HCT116 (cell line): ENCODE measurements around the gene HIPK2. TPM values are rescaled to one million over a fixed set of nuclear protein-coding genes. Genes with fewer than 3 reads are reported as not detected.

Experiments
- ATAC-seq: fragments of 200-7000 bp; cut with Tn5 transposase; 2 replicates; pipeline ENCODE4 v1.9.1; 2020; ENCODE audit warnings: mild to moderate bottlenecking, moderate library complexity
- BruUV-seq: library from RNA; stranded (reverse); fragments of 400-500 nt; replicated peaks from 2 replicates; lab custom pipeline; 2021; lab: Mats Ljungman, UMichigan
- CTCF ChIA-PET: fragments of 300-600 bp; sonication (Branson Sonifier 250); formaldehyde crosslinking; loops from one replicate; lab custom pipeline; 2021; ENCODE audit warnings: antibody characterized with exemption; lab: Charles Lee
- POLR2A ChIA-PET: fragments of 300-600, 350-600 bp; sonication (Branson Sonifier 250); formaldehyde crosslinking; loops from one replicate; lab custom pipeline; 2021; ENCODE audit warnings: antibody characterized with exemption; lab: Charles Lee
- RAD21 ChIA-PET, 2 experiments: fragments of 300-600 bp; sonication (Branson Sonifier 250); formaldehyde crosslinking; loops; one replicate each; lab custom pipeline; 2023; ENCODE audit warnings: low total read pairs in 2 of 2; ENCODE audit not compliant: uncharacterized antibody in 2 of 2, unreplicated experiment in 2 of 2, low non-redundant PET in 1 of 2; lab: Charles Lee
- DNase-seq: peaks from one replicate; pipeline ENCODE4 v3.0.0-alpha.2; 2010; ENCODE audit warnings: low read depth, low spot score
- H2AFZ ChIP-seq: fragments of 200-600 bp; shearing (Covaris generic), sonication (generic); 2 replicates; pipeline ENCODE4 v1.6.1; 2017; ENCODE audit warnings: low read depth, mixed run types, mixed read lengths, antibody characterized with exemption, low read length; ENCODE audit not compliant: poor library complexity, severe bottlenecking
- H3K27ac ChIP-seq: 2 replicates; pipeline ENCODE4 v1.5.1; 2012; ENCODE audit warnings: low read depth, low read length
- H3K27me3 ChIP-seq: fragments of 200-600 bp; sonication (generic); 2 replicates; pipeline ENCODE4 v1.6.1; 2016; ENCODE audit warnings: mixed run types, low read length, mixed read lengths; ENCODE audit not compliant: insufficient read depth
- H3K36me3 ChIP-seq, 2 experiments: fragments of 200-500 bp in 1 of 2; fragments of 200-600 bp in 1 of 2; sonication (Bioruptor generic) in 1 of 2; sonication (generic) in 1 of 2; 2 replicates each; pipeline versions ENCODE4 v1.5.1 to v1.6.1; 2014 to 2016; ENCODE audit warnings: low read length in 2 of 2, inconsistent platforms in 1 of 2, mixed read lengths in 1 of 2, mixed run types in 1 of 2; ENCODE audit not compliant: insufficient read depth in 2 of 2, control insufficient read depth in 1 of 2
- H3K4me1 ChIP-seq, 2 experiments: fragments of 200-600 bp in 1 of 2; sonication (generic) in 1 of 2; 2 replicates each; pipeline versions ENCODE4 v1.5.1 to v1.6.1; 2012 to 2017; ENCODE audit warnings: low read length in 2 of 2, inconsistent platforms in 1 of 2, mild to moderate bottlenecking in 1 of 2, mixed read lengths in 1 of 2, mixed run types in 1 of 2, moderate library complexity in 1 of 2; ENCODE audit not compliant: insufficient read depth in 2 of 2, control insufficient read depth in 1 of 2
- H3K4me2 ChIP-seq: fragments of 200-600 bp; sonication (generic); 2 replicates; pipeline ENCODE4 v1.6.1; 2017; ENCODE audit warnings: mixed run types, low read length, mixed read lengths
- H3K4me3 ChIP-seq, 2 experiments: fragments of 200-600 bp in 1 of 2; sonication (generic) in 1 of 2; replicated peaks in 1 of 2; 2 replicates each; pipeline ENCODE4 v1.5.1; 2011 to 2016; ENCODE audit warnings: low read length in 2 of 2, control low read depth in 1 of 2, low read depth in 1 of 2, mild to moderate bottlenecking in 1 of 2, mixed read lengths in 1 of 2, mixed run types in 1 of 2
- H3K79me2 ChIP-seq: fragments of 200-600 bp; sonication (generic); 2 replicates; pipeline ENCODE4 v1.6.1; 2017; ENCODE audit warnings: mild to moderate bottlenecking, mixed run types, low read length, moderate library complexity, mixed read lengths; ENCODE audit not compliant: insufficient read depth
- H3K9ac ChIP-seq: fragments of 200-600 bp; sonication (generic); 2 replicates; pipeline ENCODE4 v1.6.1; 2016; ENCODE audit warnings: low read length, mixed read lengths
- H3K9me2 ChIP-seq: fragments of 200-600 bp; sonication (generic), shearing (Covaris generic); 2 replicates; pipeline ENCODE4 v1.6.1; 2017; ENCODE audit warnings: mixed run types, mild to moderate bottlenecking, moderate library complexity; ENCODE audit not compliant: insufficient read depth
- H3K9me3 ChIP-seq, 2 experiments: fragments of 200-500 bp in 1 of 2; fragments of 200-600 bp in 1 of 2; sonication (Bioruptor generic) in 1 of 2; sonication (generic) in 1 of 2; 2 replicates each; pipeline ENCODE4 v1.6.1; 2014 to 2017; ENCODE audit warnings: low read length in 2 of 2, mixed read lengths in 2 of 2, inconsistent platforms in 1 of 2, low read depth in 1 of 2, mild to moderate bottlenecking in 1 of 2, mixed run types in 1 of 2, moderate library complexity in 1 of 2; ENCODE audit not compliant: control insufficient read depth in 1 of 2, insufficient read depth in 1 of 2
- H4K20me1 ChIP-seq: fragments of 200-600 bp; sonication (generic), shearing (Covaris generic); 2 replicates; pipeline ENCODE4 v1.6.1; 2017; ENCODE audit warnings: mixed run types, mild to moderate bottlenecking, moderate library complexity; ENCODE audit not compliant: insufficient read depth
- ELF1 ChIP-seq: IDR thresholded peaks from 2 replicates; pipeline ENCODE4 v1.6.1; 2012; ENCODE audit warnings: low read depth, borderline replicate concordance
- EZH2 ChIP-seq: fragments of 200-600 bp; sonication (generic); IDR thresholded peaks from 2 replicates; pipeline ENCODE4 v1.6.1; 2017; ENCODE audit warnings: antibody characterized with exemption, mixed run types
- EZH2phosphoT487 ChIP-seq: fragments of 200-600 bp; IDR thresholded peaks from 2 replicates; pipeline ENCODE4 v1.6.1; 2018; ENCODE audit warnings: antibody characterized with exemption, borderline replicate concordance
- JUND ChIP-seq: IDR thresholded peaks from 2 replicates; pipeline ENCODE4 v1.6.1; 2012
- MAX ChIP-seq: IDR thresholded peaks from 2 replicates; pipeline ENCODE4 v1.6.1; 2012
- POLR2A ChIP-seq: IDR thresholded peaks from 2 replicates; pipeline ENCODE4 v1.7.0; 2011; ENCODE audit warnings: borderline replicate concordance; ENCODE audit not compliant: insufficient read depth, insufficient read length; ENCODE audit errors: extremely low read depth
- POLR2AphosphoS5 ChIP-seq: IDR thresholded peaks from 2 replicates; pipeline ENCODE4 v1.6.1; 2011; ENCODE audit warnings: mild to moderate bottlenecking, low read depth, low read length, moderate library complexity
- TCF7L2 ChIP-seq: IDR thresholded peaks from 2 replicates; pipeline ENCODE4 v1.7.0; 2011; ENCODE audit warnings: borderline replicate concordance, inconsistent platforms; ENCODE audit not compliant: insufficient read depth, insufficient read length; ENCODE audit errors: extremely low read depth
- YY1 ChIP-seq: IDR thresholded peaks from 2 replicates; pipeline ENCODE4 v1.6.1; 2011; ENCODE audit warnings: low read length, low read depth, moderate library complexity, mild to moderate bottlenecking; ENCODE audit not compliant: insufficient replicate concordance; ENCODE audit errors: extremely low read depth
- ZBTB33 ChIP-seq: IDR thresholded peaks from 2 replicates; pipeline ENCODE4 v1.6.1; 2011; ENCODE audit warnings: mild to moderate bottlenecking, low read length, moderate library complexity; ENCODE audit not compliant: insufficient replicate concordance; ENCODE audit errors: extremely low read depth
- ZNF274 ChIP-seq: fragments of 200-500 bp; sonication (Bioruptor generic); IDR thresholded peaks from 2 replicates; pipeline ENCODE4 v1.6.1; 2014; ENCODE audit warnings: mild to moderate bottlenecking, low read depth, low read length, inconsistent platforms
- intact Hi-C: fragments of 100-400 bp; cut with micrococcal nuclease; formaldehyde crosslinking; loops from 2 replicates; pipeline ENCODE4 v1.10.0; 2022
- total RNA-seq: library from RNA; stranded (reverse); gene quantifications from one replicate; pipeline ENCODE4 v1.2.1, GENCODE V29; 2021; ENCODE audit not compliant: unreplicated experiment
- TF ChIP-seq, protein P1 (sequence below), 3 experiments: fragments of 200-600 bp in 1 of 3; sonication (generic) in 1 of 3; IDR thresholded peaks in 2 of 3; conservative IDR thresholded peaks in 1 of 3; 2 replicates each; pipeline ENCODE4 v1.5.1; 2012 to 2017; ENCODE audit warnings: low read depth in 2 of 3, low read length in 2 of 3, antibody characterized with exemption in 1 of 3, borderline replicate concordance in 1 of 3, control low read depth in 1 of 3, mild to moderate bottlenecking in 1 of 3, mixed read lengths in 1 of 3, mixed run types in 1 of 3, moderate library complexity in 1 of 3; ENCODE audit not compliant: insufficient read depth in 1 of 3
- TF ChIP-seq, protein P2 (sequence below): IDR thresholded peaks from 2 replicates; pipeline ENCODE4 v1.6.1; 2012; ENCODE audit warnings: low read depth

The HIPK2 gene
- total RNA-seq, 1 experiment from 2014 or later = 49.5 TPM

- POLR2A ChIA-PET = no interaction called here
These were observed 193.8 kb downstream of the HIPK2 start for GRCh38 chr7:139583826-139584553.

More at GRCh38 chr7:139583826-139584553, 193.8 kb downstream of the HIPK2 start:
- Histone ChIP-seq H3K9me3 (no peaks in the 10 kb centered on the region), H3K4me2 (no peak overlapping the region), H3K4me3 (no peak overlapping the region), H3K4me1 (no peaks in the 10 kb centered on the region), H4K20me1 (no peaks in the 10 kb centered on the region), H3K79me2 (no peaks in the 10 kb centered on the region), H3K27ac (no peak overlapping the region), H2AFZ (no peak overlapping the region), H3K27me3 (no peaks in the 10 kb centered on the region), H3K36me3 (peaks cover 8 to 13% of the 10 kb centered on the region in 2 experiments; a peak in 3 of 4 replicates), H3K9ac (no peak overlapping the region), H3K9me2 (no peaks in the 10 kb centered on the region)
- no peak for ATAC-seq
- intact Hi-C loops = no loop called here
- TF ChIP-seq ELF1 (no peak), POLR2A (no peak), TCF7L2 (no peak), EZH2phosphoT487 (no peak), JUND (no peak), POLR2AphosphoS5 (no peak), MAX (no peak), YY1 (no peak), ZBTB33 (no peak), EZH2 (no peak), ZNF274 (no peak)
- TF ChIP-seq, protein P1, sequence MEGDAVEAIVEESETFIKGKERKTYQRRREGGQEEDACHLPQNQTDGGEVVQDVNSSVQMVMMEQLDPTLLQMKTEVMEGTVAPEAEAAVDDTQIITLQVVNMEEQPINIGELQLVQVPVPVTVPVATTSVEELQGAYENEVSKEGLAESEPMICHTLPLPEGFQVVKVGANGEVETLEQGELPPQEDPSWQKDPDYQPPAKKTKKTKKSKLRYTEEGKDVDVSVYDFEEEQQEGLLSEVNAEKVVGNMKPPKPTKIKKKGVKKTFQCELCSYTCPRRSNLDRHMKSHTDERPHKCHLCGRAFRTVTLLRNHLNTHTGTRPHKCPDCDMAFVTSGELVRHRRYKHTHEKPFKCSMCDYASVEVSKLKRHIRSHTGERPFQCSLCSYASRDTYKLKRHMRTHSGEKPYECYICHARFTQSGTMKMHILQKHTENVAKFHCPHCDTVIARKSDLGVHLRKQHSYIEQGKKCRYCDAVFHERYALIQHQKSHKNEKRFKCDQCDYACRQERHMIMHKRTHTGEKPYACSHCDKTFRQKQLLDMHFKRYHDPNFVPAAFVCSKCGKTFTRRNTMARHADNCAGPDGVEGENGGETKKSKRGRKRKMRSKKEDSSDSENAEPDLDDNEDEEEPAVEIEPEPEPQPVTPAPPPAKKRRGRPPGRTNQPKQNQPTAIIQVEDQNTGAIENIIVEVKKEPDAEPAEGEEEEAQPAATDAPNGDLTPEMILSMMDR (IDR thresholded peaks at IDR 0.05 in 2 of 3, conservative IDR thresholded peaks at IDR 0.05 in 1 of 3; ENCODE audit: borderline replicate concordance in 1 of 3, insufficient read depth in 1 of 3, low read depth in 2 of 3, low read length in 2 of 3) = no peak
- TF ChIP-seq, protein P2, sequence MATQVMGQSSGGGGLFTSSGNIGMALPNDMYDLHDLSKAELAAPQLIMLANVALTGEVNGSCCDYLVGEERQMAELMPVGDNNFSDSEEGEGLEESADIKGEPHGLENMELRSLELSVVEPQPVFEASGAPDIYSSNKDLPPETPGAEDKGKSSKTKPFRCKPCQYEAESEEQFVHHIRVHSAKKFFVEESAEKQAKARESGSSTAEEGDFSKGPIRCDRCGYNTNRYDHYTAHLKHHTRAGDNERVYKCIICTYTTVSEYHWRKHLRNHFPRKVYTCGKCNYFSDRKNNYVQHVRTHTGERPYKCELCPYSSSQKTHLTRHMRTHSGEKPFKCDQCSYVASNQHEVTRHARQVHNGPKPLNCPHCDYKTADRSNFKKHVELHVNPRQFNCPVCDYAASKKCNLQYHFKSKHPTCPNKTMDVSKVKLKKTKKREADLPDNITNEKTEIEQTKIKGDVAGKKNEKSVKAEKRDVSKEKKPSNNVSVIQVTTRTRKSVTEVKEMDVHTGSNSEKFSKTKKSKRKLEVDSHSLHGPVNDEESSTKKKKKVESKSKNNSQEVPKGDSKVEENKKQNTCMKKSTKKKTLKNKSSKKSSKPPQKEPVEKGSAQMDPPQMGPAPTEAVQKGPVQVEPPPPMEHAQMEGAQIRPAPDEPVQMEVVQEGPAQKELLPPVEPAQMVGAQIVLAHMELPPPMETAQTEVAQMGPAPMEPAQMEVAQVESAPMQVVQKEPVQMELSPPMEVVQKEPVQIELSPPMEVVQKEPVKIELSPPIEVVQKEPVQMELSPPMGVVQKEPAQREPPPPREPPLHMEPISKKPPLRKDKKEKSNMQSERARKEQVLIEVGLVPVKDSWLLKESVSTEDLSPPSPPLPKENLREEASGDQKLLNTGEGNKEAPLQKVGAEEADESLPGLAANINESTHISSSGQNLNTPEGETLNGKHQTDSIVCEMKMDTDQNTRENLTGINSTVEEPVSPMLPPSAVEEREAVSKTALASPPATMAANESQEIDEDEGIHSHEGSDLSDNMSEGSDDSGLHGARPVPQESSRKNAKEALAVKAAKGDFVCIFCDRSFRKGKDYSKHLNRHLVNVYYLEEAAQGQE = no peak
- no peak for DNase-seq
- CTCF ChIA-PET = no interaction called here
- RAD21 ChIA-PET = no interaction called here
- no TSS peak for BruUV-seq
